Caco-2 (cell line): Measurements from ENCODE around the gene CDKAL1. TPM values are rescaled to one million over a fixed set of nuclear protein-coding genes. Genes with fewer than 3 reads are reported as not detected.
"Not testable (repeated sequence)": the region's sequence is repeated elsewhere in the genome, so short reads cannot be mapped to it uniquely, and the experiment has no call there.

Experiments
- BruUV-seq: library from RNA; stranded (reverse); fragments of 400-500 nt; replicated peaks from 2 replicates; lab custom pipeline; 2021; lab: Mats Ljungman, UMichigan
- CTCF ChIA-PET: fragments of 300-600 bp; sonication (Branson Sonifier 250); formaldehyde crosslinking; loops from one replicate; lab custom pipeline; 2022; ENCODE audit warnings: antibody characterized with exemption; lab: Charles Lee
- POLR2A ChIA-PET: fragments of 300-600 bp; sonication (Branson Sonifier 250); formaldehyde crosslinking; loops from one replicate; lab custom pipeline; 2022; ENCODE audit warnings: antibody characterized with exemption; lab: Charles Lee
- DNase-seq, 2 experiments: peaks; one replicate each; pipeline versions ENCODE4 v3.0.0 to v3.0.0-alpha.2; 2020 to 2022
- H3K27me3 ChIP-seq: replicated peaks from 2 replicates; pipeline ENCODE4 v1.6.0; 2011; ENCODE audit warnings: low read length; ENCODE audit not compliant: control insufficient read depth, insufficient read depth
- H3K36me3 ChIP-seq: 2 replicates; pipeline ENCODE4 v1.5.1; 2011; ENCODE audit warnings: low read length; ENCODE audit not compliant: control insufficient read depth, insufficient read depth
- H3K4me1 ChIP-seq: fragments of 250-450 bp; sonication (Bioruptor Pico); 2 replicates; pipeline ENCODE4 v1.5.1; 2020; ENCODE audit warnings: mild to moderate bottlenecking
- H3K4me3 ChIP-seq: 2 replicates; pipeline ENCODE4 v1.5.1; 2011; ENCODE audit warnings: low read depth, mild to moderate bottlenecking, control low read depth, low read length
- H3K9me3 ChIP-seq: fragments of 250-450 bp; sonication (Bioruptor Pico); 2 replicates; pipeline ENCODE4 v1.5.1; 2020; ENCODE audit warnings: mild to moderate bottlenecking, moderate library complexity
- H3K27ac Mint-ChIP-seq: one replicate; pipeline ENCODE4 v1.8.0; 2022; ENCODE audit warnings: mixed read lengths; ENCODE audit not compliant: unreplicated experiment
- H3K27me3 Mint-ChIP-seq: one replicate; pipeline ENCODE4 v1.8.0; 2022; ENCODE audit warnings: mixed read lengths; ENCODE audit not compliant: insufficient read depth, unreplicated experiment
- H3K36me3 Mint-ChIP-seq: one replicate; pipeline ENCODE4 v1.8.0; 2022; ENCODE audit warnings: mild to moderate bottlenecking, mixed read lengths; ENCODE audit not compliant: insufficient read depth, unreplicated experiment
- H3K4me1 Mint-ChIP-seq: one replicate; pipeline ENCODE4 v1.8.0; 2022; ENCODE audit warnings: low read depth, mixed read lengths; ENCODE audit not compliant: unreplicated experiment
- H3K4me3 Mint-ChIP-seq: one replicate; pipeline ENCODE4 v1.8.0; 2022; ENCODE audit warnings: mild to moderate bottlenecking, moderate library complexity, mixed read lengths; ENCODE audit not compliant: unreplicated experiment
- H3K9me3 Mint-ChIP-seq: one replicate; pipeline ENCODE4 v1.8.0; 2022; ENCODE audit warnings: mixed read lengths; ENCODE audit not compliant: unreplicated experiment
- CTCF ChIP-seq, 2 experiments: fragments of 200-600 bp in 1 of 2; IDR thresholded peaks; 1 replicate in 1 of 2; 2 replicates in 1 of 2; pipeline versions ENCODE4 v1.5.1 to v1.8.0; 2011 to 2022; ENCODE audit warnings: antibody characterized with exemption in 1 of 2, control low read depth in 1 of 2, inconsistent platforms in 1 of 2, low read depth in 1 of 2, low read length in 1 of 2, mild to moderate bottlenecking in 1 of 2, moderate library complexity in 1 of 2; ENCODE audit not compliant: insufficient read depth in 1 of 2, severe bottlenecking in 1 of 2, unreplicated experiment in 1 of 2
- intact Hi-C: fragments of 100-400 bp; cut with micrococcal nuclease; formaldehyde crosslinking; loops from one replicate; pipeline ENCODE4 v1.10.0; 2022; ENCODE audit not compliant: unreplicated experiment
- total RNA-seq: library from RNA; stranded (reverse); gene quantifications from 2 replicates; pipeline ENCODE4 v1.2.3, GENCODE V29; 2022

The CDKAL1 gene
- total RNA-seq, 1 experiment from 2014 or later: 18.7 TPM

GRCh38 chr6:21087188-21087587 is 552.9 kb downstream of the CDKAL1 start:
- BruUV-seq: no TSS peak
- H3K36me3 ChIP-seq: no peaks in the 10 kb centered on the region
- Mint-ChIP-seq H3K9me3 (no peaks in the 10 kb centered on the region), H3K4me3 (no peak overlapping the region), H3K27ac (no peak overlapping the region), H3K36me3 (no peaks in the 10 kb centered on the region), H3K27me3 (no peaks in the 10 kb centered on the region), H3K4me1 (peaks cover 15% of the 10 kb centered on the region)
- TF ChIP-seq CTCF (IDR thresholded peaks at IDR 0.05; ENCODE audit: insufficient read depth in 1 of 2, low read depth in 1 of 2, low read length in 1 of 2, severe bottlenecking in 1 of 2, unreplicated experiment in 1 of 2): no peak
- ChIA-PET CTCF (no interaction called here), POLR2A (no interaction called here)
- no peaks in the 10 kb centered on the region for H3K9me3 ChIP-seq
- no peak overlapping the region for H3K4me3 ChIP-seq
- no peak for DNase-seq
- H3K4me1 ChIP-seq: peaks cover 3% of the 10 kb centered on the region; the same call in 1 of the 2 replicates
- no peaks in the 10 kb centered on the region for H3K27me3 ChIP-seq
- intact Hi-C loops: no loop called here

- Mint-ChIP-seq H3K36me3 (no peaks in the 10 kb centered on the region), H3K27me3 (no peaks in the 10 kb centered on the region), H3K9me3 (no peaks in the 10 kb centered on the region), H3K27ac (no peak overlapping the region), H3K4me3 (no peak overlapping the region), H3K4me1 (peaks cover 16% of the 10 kb centered on the region)
- no TSS peak for BruUV-seq
- Histone ChIP-seq H3K4me3 (no peak overlapping the region), H3K4me1 (no peaks in the 10 kb centered on the region), H3K36me3 (no peaks in the 10 kb centered on the region), H3K9me3 (no peaks in the 10 kb centered on the region), H3K27me3 (no peaks in the 10 kb centered on the region)
- no peak for TF ChIP-seq CTCF (IDR thresholded peaks at IDR 0.05; ENCODE audit: insufficient read depth in 1 of 2, low read depth in 1 of 2, low read length in 1 of 2, severe bottlenecking in 1 of 2, unreplicated experiment in 1 of 2)
- POLR2A ChIA-PET: no interaction called here
- CTCF ChIA-PET: no interaction called here
- intact Hi-C loops: no loop called here
- no peak for DNase-seq
Measured at GRCh38 chr6:21091411-21091810, 557.2 kb downstream of the CDKAL1 start.

GRCh38 chr6:21092231-21092772 is 558.0 kb downstream of the CDKAL1 start:
- H3K9me3 Mint-ChIP-seq, H3K9me3 ChIP-seq, H3K27ac Mint-ChIP-seq, BruUV-seq, POLR2A ChIA-PET, H3K36me3 Mint-ChIP-seq, DNase-seq, H3K36me3 ChIP-seq, intact Hi-C loops, H3K4me3 Mint-ChIP-seq, H3K27me3 ChIP-seq, CTCF ChIA-PET, H3K4me3 ChIP-seq, H3K27me3 Mint-ChIP-seq, H3K4me1 ChIP-seq: not testable (repeated sequence)
- peaks cover 16% of the 10 kb centered on the region for H3K4me1 Mint-ChIP-seq
